Psoas muscle (tissue), 8 donors: ENCODE measurements around the gene C16orf74. TPM values are rescaled to one million over a fixed set of nuclear protein-coding genes. Genes with fewer than 3 reads are reported as not detected.

Experiments used
- ATAC-seq, 4 donors: fragments of 200-7000 bp; cut with Tn5 transposase; one replicate each; pipeline ENCODE4 v1.9.1; 2020; ENCODE audit warnings: moderate library complexity in 3 of 4, mild to moderate bottlenecking in 2 of 4
- DNase-seq, 2 donors: peaks; one replicate each; pipeline ENCODE4 v3.0.0-alpha.2; 2020
- H3K27ac ChIP-seq: fragments of 200-600 bp; one replicate; pipeline ENCODE4 v1.8.0; 2022
- H3K27me3 ChIP-seq, 3 donors: fragments of 200-600 bp in 1 of 3; one replicate each; pipeline versions ENCODE4 v1.6.1 to v1.8.0; 2013 to 2022; ENCODE audit warnings: low read length in 2 of 3, mild to moderate bottlenecking in 2 of 3, moderate library complexity in 1 of 3; ENCODE audit not compliant: insufficient read depth in 3 of 3
- H3K36me3 ChIP-seq, 2 donors: fragments of 200-600 bp in 1 of 2; one replicate each; pipeline versions ENCODE4 v1.6.1 to v1.8.0; 2013 to 2022; ENCODE audit warnings: low read depth in 1 of 2, mild to moderate bottlenecking in 1 of 2, moderate library complexity in 1 of 2; ENCODE audit not compliant: insufficient read depth in 1 of 2
- H3K4me1 ChIP-seq: fragments of 200-600 bp; one replicate; pipeline ENCODE4 v1.8.0; 2022
- H3K4me3 ChIP-seq: fragments of 200-600 bp; one replicate; pipeline ENCODE4 v1.8.0; 2022; ENCODE audit warnings: mild to moderate bottlenecking
- H3K9me3 ChIP-seq: fragments of 200-600 bp; one replicate; pipeline ENCODE4 v1.8.0; 2022
- WGBS, 3 donors: extraction: QIAGEN DNeasy Blood & Tissue Kit; methylation state at CpG; one replicate each; pipeline versions ENCODE4 v1.1.6 to v1.1.7; 2013; 5-methylcytosine and 5-hydroxymethylcytosine counted together
- intact Hi-C, 2 donors: fragments of 100-400 bp; cut with DNase I; formaldehyde crosslinking; loops; one replicate each; pipeline versions ENCODE4 v1.11.0 to v1.14.2; 2022
- polyA plus RNA-seq, 3 donors: library from polyadenylated mRNA; stranded (reverse); fragments of 200-250 nt; gene quantifications; one replicate each; pipeline ENCODE4 v1.2.3, GENCODE V29; 2013
- total RNA-seq, 4 donors: library from RNA; stranded (reverse); fragmentation: NEBNext Ultra II Directional in 2 of 4; extraction: Animal tissue kit (Norgen Biotek cat#: 25700) in 2 of 4; gene quantifications; one replicate each; pipeline versions ENCODE4 v1.2.1 to v1.2.4, GENCODE V29; 2021 to 2023
- TF ChIP-seq, protein P1 (sequence below): fragments of 200-600 bp; IDR thresholded peaks from one replicate; pipeline ENCODE4 v1.8.0; 2022; ENCODE audit warnings: antibody characterized with exemption
- donor health status: healthy with polysubstance abuse.
- donor health status: DM: no; HTN: no; CAD: no; lungs with moderate emphysema.
- donor health status: Bipolar disorder and iron deficiency.
- donor health status: healthy.
- donor health status: DM: yes; HTN: yes; CAD: no.
- donor health status: DM: no; HTN: no; CAD: no.
- donor health status: DM: no; HTN: no; CAD: no.
- donor health status: DM: yes; HTN: yes; CAD: no.

C16orf74 gene
- total and polyA plus RNA-seq, 7 donors: 0.13 to 3.8 (median 0.24) TPM; not detected in 2

DNA sequence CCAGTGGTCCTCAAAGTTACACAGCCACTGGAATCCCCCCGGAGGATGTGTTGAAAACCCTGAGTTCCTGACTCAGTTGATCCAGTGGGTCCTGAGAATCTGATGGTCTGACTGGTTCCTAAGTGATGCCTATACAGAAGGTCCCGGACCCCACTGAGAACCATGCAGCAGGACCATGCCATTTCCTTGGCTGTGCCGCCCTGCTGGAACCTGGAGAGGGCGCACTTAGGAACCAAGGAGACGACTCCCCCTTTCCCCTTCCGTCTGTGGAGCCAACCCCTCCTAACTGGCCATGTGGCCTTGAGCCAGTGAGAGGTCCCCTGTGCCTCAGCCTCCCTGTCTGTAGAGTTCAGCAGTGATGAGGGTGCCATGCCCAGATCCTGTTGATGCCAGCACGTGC, 22.0 kb downstream of the C16orf74 start:
- no peak overlapping the region for H3K4me3 ChIP-seq
- ATAC-seq (no peak), DNase-seq (no peak)
- WGBS, 3 donors: 69 to 77% (median 75%) methylated on average over 7 of the region's 7 CpGs
- intact Hi-C loops: no loop called here
- H3K27me3 ChIP-seq: peaks cover 0 to 7% (median 0%) of the 10 kb centered on the region in 3 donors
- TF ChIP-seq, protein P1, sequence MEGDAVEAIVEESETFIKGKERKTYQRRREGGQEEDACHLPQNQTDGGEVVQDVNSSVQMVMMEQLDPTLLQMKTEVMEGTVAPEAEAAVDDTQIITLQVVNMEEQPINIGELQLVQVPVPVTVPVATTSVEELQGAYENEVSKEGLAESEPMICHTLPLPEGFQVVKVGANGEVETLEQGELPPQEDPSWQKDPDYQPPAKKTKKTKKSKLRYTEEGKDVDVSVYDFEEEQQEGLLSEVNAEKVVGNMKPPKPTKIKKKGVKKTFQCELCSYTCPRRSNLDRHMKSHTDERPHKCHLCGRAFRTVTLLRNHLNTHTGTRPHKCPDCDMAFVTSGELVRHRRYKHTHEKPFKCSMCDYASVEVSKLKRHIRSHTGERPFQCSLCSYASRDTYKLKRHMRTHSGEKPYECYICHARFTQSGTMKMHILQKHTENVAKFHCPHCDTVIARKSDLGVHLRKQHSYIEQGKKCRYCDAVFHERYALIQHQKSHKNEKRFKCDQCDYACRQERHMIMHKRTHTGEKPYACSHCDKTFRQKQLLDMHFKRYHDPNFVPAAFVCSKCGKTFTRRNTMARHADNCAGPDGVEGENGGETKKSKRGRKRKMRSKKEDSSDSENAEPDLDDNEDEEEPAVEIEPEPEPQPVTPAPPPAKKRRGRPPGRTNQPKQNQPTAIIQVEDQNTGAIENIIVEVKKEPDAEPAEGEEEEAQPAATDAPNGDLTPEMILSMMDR: no peak
- no peaks in the 10 kb centered on the region for H3K9me3 ChIP-seq
- H3K4me1 ChIP-seq: no peaks in the 10 kb centered on the region
- no peaks in the 10 kb centered on the region for H3K36me3 ChIP-seq
- no peak overlapping the region for H3K27ac ChIP-seq

DNA sequence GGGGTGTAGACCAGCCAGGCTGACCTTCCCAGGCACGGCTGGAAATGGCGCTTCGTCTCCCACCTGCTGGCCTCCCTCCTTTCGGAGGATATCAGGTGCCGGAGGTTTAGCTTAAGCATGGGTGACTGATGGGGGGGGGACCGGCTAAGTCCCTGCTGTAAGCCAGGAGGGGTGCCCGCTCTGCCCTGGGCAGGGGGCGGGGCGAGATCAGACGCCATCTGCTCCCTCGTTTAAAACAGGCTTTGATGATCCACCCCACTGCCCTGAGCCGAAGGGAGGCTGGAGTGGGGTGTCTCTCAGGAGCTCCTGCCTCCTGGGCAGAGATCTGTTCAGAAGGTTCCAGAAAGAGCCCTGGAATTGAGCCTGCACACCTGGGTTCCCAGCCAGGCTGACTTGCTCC, 26.0 kb downstream of the C16orf74 start:
- TF ChIP-seq, protein P1: no peak
- H3K4me1 ChIP-seq: peaks cover 19% of the 10 kb centered on the region
- intact Hi-C loops: no loop called here
- 60 to 68% (median 60%) methylated on average over 12 of the region's 12 CpGs for WGBS, 3 donors
- H3K9me3 ChIP-seq: no peaks in the 10 kb centered on the region
- H3K4me3 ChIP-seq: no peak overlapping the region
- no peak overlapping the region for H3K27ac ChIP-seq
- no peaks in the 10 kb centered on the region for H3K36me3 ChIP-seq
- DNase-seq: no peak
- peaks cover 0 to 7% (median 0%) of the 10 kb centered on the region in 3 donors for H3K27me3 ChIP-seq
- no peak for ATAC-seq

DNA sequence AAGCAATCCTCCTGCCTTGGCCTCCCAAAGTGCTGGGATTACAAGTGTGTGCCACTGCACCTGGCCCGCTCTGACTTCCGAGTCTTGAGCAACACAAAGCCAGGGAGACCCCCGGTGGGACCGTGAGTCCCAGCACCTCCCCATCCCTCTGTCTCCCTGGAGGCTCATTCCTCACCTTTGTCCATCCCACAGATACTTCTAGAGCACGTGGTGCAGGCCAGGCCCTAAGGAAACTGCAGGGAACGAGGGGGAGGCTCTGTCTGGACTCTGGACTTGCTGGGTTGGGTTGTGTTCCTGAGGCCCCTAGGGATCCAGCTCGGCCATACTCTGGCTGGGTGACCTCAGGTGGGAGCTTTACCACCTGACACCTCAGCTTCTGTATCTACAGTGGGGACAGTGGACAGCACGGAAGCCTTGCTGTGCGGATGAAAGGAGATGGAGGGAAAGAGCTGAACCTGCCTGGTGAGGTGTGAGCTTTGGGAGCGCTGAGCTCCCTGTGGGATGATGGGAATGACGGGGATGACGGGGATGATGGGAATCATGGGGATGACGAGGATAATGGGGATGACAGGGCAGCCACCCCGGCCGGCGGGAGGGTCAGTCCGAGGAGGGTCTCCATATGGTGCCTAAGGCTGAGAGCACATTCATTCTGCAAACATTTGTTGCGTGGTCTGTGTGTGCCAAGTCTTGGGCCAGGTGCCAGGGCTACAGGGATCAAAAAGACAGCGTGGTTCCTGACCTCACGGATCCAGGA, 26.6 kb downstream of the C16orf74 start:
- Histone ChIP-seq H3K4me3 (no peak overlapping the region), H3K27ac (no peak overlapping the region), H3K27me3 (peaks cover 0 to 7% (median 0%) of the 10 kb centered on the region in 3 donors), H3K36me3 (no peaks in the 10 kb centered on the region), H3K4me1 (peaks cover 19% of the 10 kb centered on the region), H3K9me3 (no peaks in the 10 kb centered on the region)
- 72 to 78% (median 74%) methylated on average over 20 of the region's 20 CpGs for WGBS, 3 donors
- intact Hi-C loops: no loop called here
- TF ChIP-seq, protein P1: no peak
- ATAC-seq (no peak), DNase-seq (no peak)

DNA sequence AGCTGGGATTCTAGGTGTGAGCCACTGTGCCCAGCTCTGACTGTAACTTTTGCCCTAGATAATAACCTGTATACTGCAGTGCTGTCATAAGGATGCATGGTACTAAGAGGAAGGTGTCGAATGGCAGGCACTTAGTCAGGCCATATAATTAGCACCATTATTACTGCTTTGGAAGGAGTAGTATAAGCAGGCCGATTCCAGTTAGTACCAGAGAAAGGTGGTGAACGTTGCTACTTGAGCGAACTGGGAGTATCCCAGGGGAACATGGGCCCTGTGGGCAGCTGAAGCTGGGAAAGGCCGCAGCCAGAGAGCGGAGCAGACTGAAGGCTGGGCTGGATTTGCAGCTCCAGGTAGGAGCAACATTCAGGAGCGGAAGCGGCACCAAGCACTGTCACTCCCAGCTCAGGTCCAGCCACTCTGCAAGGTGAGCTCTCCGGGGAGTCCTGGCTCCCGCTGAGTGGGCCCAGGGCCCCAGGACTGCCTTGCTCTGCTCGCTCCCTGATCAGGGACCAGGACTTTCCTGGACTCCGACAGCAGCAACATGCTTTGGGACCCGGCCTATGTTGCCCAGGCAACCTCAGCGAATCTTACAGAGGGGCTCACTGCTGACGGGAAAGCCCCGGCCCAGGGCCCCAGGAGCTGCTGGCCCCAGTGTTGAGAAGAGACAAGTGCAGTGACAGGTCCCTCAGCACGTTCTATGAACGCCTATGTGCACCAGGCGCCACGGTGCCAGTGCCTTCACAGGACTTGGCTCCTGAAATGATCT, 28.6 kb downstream of the C16orf74 start:
- Histone ChIP-seq H3K27ac (peak overlapping the region; percentile 82), H3K4me1 (peaks cover 29% of the 10 kb centered on the region), H3K27me3 (peaks cover 0 to 7% (median 0%) of the 10 kb centered on the region in 3 donors), H3K36me3 (no peaks in the 10 kb centered on the region), H3K4me3 (no peak overlapping the region), H3K9me3 (no peaks in the 10 kb centered on the region)
- intact Hi-C loops: no loop called here
- WGBS, 3 donors: 74 to 83% (median 78%) methylated on average over 20 of the region's 20 CpGs
- TF ChIP-seq, protein P1: no peak
- DNase-seq: no peak
- peak; percentile 65 to 93 (median 92) for ATAC-seq
